HFF-Myc (cell line): ENCODE data around the gene KCNJ5.

Experiments
- DNase-seq: peaks from one replicate; pipeline ENCODE4 v3.0.0-alpha.2; 2011; ENCODE audit warnings: low read depth; ENCODE audit errors: extremely low read depth
- H3K4me3 ChIP-seq: replicated peaks from 2 replicates; pipeline ENCODE4 v1.5.1; 2011; ENCODE audit warnings: low read depth, mild to moderate bottlenecking, control low read depth, low read length
- TF ChIP-seq, protein P1 (sequence below): IDR thresholded peaks from 2 replicates; pipeline ENCODE4 v1.5.1; 2012; ENCODE audit warnings: mild to moderate bottlenecking, low read depth, low read length, control low read depth; ENCODE audit errors: missing control alignments

KCNJ5 gene

DNA sequence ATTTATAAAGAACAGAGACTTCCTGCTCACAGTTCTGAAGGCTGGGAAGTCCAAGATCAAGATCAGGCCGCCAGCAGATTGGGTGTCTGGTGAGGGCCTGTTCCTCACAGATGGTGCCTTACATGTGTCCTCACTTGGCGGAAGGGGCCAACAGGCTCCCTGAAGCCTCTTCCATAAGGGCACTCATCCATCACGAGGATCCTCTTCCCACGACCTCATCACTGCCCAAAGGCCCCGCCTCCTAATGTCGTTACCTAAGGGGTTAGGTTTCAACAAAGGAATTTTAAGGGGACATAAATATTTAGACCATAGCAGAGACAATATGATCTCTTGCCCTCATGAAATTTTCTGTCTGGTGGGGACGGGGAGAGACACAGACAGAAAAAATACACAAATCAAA lies 32.9 kb downstream of the KCNJ5 start:
- no peak for DNase-seq
- TF ChIP-seq, protein P1, sequence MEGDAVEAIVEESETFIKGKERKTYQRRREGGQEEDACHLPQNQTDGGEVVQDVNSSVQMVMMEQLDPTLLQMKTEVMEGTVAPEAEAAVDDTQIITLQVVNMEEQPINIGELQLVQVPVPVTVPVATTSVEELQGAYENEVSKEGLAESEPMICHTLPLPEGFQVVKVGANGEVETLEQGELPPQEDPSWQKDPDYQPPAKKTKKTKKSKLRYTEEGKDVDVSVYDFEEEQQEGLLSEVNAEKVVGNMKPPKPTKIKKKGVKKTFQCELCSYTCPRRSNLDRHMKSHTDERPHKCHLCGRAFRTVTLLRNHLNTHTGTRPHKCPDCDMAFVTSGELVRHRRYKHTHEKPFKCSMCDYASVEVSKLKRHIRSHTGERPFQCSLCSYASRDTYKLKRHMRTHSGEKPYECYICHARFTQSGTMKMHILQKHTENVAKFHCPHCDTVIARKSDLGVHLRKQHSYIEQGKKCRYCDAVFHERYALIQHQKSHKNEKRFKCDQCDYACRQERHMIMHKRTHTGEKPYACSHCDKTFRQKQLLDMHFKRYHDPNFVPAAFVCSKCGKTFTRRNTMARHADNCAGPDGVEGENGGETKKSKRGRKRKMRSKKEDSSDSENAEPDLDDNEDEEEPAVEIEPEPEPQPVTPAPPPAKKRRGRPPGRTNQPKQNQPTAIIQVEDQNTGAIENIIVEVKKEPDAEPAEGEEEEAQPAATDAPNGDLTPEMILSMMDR = no peak
- H3K4me3 ChIP-seq = no peak overlapping the region

DNA sequence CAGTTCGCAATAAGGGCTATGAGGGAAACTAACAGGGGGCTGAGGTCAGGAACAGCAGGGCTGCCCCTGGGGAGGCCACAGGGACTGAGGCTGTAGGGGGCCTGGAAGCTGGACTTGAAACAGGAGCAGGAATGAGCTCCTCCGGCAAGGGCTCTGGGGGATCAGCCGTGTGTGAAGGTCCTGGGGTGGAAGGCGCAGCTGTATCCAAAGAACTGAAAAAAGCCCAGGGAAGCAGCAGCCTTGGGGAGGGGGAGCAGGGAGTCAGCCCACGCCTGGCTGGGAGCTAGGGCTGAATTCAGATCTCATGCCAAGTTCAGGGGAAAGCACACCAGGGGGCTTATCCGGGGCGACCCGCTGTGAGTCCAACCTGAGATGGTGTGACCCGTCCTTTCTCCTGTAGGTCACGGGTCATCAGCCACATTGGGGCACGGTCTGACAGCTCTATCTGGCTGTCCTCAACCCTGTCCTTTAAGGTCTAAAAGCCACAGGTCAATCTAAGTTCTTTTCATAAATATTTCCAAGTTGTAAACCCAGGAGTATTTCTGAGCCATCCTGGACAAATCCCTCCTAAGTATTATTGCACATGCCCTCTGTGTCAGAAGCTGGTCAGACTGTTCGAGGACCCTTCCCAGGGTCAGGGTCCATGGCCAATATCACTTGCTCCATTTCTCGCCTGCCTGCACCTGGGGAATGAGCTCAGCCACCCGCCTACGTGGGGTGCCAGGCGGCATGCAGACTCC lies 33.5 kb downstream of the KCNJ5 start:
- DNase-seq = no peak
- H3K4me3 ChIP-seq = no peak overlapping the region
- TF ChIP-seq, protein P1 = no peak

GRCh38 chr11:128925250-128925600 lies 34.1 kb downstream of the KCNJ5 start:
- no peak overlapping the region for H3K4me3 ChIP-seq
- DNase-seq = no peak

DNA sequence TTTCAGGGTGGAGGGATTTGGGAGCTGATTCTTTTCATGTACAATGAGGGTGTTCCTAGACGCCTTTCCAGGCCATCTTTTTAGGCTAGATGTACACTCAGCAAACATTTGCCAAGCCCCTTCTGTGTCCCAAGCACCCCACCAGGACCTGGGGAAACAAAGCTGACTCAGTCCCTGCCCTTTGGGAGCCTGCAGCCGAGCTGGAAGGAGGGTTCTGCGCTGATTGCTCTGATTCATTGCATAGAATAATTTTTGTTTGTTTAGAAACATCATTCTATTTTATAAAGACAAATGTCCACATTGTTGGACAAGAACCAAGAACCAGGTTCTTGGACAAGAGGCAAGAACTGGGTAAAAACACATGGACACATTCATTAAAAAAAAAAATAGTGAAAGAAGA lies 34.8 kb downstream of the KCNJ5 start:
- TF ChIP-seq, protein P1 = no peak
- no peak for DNase-seq
- H3K4me3 ChIP-seq = no peak overlapping the region

More at GRCh38 chr11:128925250-128925600, 34.1 kb downstream of the KCNJ5 start:
- TF ChIP-seq, protein P1 = no peak

DNA sequence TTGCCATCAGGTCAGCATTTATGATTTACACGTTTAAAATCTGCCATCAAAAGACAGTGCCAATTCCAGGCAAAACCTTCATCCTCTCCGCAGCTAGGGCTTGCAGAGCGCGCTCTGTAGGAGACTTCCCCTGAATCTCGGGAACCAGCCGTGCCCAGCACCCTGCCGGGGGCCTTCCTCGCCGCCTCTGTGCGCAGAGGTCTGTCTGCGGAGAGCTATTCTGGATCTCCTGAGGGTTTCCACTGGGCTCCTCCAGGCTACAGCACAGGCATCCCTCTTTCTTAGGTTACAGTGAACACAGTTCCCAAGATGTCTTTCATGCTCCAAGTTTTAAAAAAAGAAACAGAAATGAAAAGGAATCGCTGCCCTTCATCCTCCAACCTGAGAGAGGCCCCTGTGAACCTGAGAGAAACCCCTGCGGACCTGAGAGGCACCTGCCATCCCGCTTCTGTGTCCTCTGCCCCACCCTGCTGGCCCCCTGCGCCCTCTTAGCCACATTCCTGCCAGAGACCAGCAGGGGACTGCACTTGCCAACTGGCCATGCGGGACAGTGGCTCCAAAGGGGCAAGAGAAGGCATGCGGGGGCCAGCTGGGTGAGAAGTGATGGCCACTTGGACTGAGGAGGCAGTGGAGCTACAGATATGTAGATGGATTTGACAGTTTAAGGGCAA lies 35.4 kb downstream of the KCNJ5 start:
- TF ChIP-seq, protein P1 = no peak
- no peak overlapping the region for H3K4me3 ChIP-seq

DNA sequence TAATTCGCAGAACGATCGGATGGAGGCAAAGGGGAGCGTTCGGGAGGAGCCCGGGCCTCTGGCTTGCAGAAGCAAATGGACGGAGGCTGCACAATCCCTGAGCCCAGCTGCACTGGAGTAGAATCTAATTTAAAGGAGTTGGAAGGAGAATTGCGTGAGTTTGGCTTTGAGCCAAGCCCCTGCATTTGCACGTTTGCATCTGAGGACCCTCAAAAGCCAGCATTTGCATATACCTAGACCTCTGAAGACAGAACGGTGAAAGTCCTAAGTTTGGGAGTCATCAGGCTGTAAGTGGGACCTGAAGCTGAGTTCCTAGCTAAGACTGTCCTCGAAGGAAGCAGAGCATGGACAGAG lies 35.9 kb downstream of the KCNJ5 start:
- DNase-seq = no peak
- no peak overlapping the region for H3K4me3 ChIP-seq
- TF ChIP-seq, protein P1 = no peak

More for the DNA sequence above, 35.4 kb downstream of the KCNJ5 start:
- no peak for DNase-seq
